ENCODE measurements around the gene HSF2BP. TPM values are rescaled to one million over a fixed set of nuclear protein-coding genes. Genes with fewer than 3 reads are reported as not detected.

HSF2BP gene
- total RNA-seq, 1 donor from 2014 or later, result 0.26 TPM

Small RNAs within 50 kb of the gene (microRNA-seq; reads per million reads assigned to microRNA genes)
- gene MIR6070 (ENCODE audit: borderline number of aligned reads), result not detected

Other genes starting within 250 kb of the HSF2BP start
- gene SIK1, start 232.4 kb downstream of the HSF2BP start, total RNA-seq, result 120 TPM
- 24.3 TPM for gene RRP1B, start 72 bp upstream of the HSF2BP start, total RNA-seq
- gene PDXK, start 59.6 kb upstream of the HSF2BP start, total RNA-seq, result 261 TPM
- gene CSTB, start 116.8 kb upstream of the HSF2BP start, total RNA-seq, result 84.9 TPM
- gene RRP1, start 130.1 kb upstream of the HSF2BP start, total RNA-seq, result 29.8 TPM
- 79.2 TPM for gene AGPAT3, start 205.7 kb upstream of the HSF2BP start, total RNA-seq